HG02678 (cell line): ENCODE results near the gene PDSS2.
"Not testable (repeated sequence)": the region's sequence is repeated elsewhere in the genome, so short reads cannot be mapped to it uniquely, and the experiment has no call there.

Source experiments
- ATAC-seq: cut with Tn5 transposase; IDR thresholded peaks from one replicate; pipeline ENCODE4 v1.9.1; 2021; ENCODE audit warnings: mild to moderate bottlenecking, moderate library complexity; ENCODE audit not compliant: unreplicated experiment

Gene PDSS2

DNA sequence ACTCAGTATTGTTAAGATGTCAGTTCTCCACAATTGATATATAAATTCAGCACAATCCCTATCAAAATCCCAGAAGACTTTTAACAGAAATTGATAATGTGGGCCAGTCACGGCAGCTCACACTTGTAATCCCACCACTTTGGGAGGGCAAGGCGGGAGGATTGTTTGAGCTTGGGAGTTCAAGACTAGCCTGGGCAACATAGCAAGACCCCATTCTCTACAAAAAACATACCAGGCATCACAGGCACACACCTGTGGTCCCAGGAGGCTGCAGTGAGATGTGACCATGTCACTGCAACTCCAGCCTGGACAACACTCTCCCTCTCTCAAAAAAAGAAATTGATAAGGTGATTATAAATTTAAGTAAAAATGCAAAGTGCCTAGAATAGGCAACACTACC is 90.9 kb downstream of the PDSS2 start:
- no peak for ATAC-seq

DNA sequence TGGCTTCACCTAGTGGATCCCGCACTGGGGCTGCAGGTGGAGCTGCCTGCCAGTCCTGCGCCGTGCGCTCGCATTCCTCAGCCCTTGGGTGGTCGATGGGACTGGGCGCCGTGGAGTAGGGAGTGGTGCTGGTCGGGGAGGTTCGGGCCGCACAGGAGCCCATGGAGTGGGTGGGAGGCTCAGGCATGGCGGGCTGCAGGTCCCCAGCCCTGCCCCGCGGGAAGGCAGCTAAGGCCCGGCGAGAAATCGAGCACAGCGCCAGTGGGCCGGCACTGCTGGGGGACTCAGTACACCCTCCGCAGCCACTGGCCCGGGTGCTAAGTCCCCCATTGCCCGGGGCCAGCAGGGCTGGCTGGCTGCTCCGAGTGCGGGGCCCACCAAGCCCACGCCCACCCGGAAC is 95.2 kb downstream of the PDSS2 start:
- not testable (repeated sequence) for ATAC-seq

DNA sequence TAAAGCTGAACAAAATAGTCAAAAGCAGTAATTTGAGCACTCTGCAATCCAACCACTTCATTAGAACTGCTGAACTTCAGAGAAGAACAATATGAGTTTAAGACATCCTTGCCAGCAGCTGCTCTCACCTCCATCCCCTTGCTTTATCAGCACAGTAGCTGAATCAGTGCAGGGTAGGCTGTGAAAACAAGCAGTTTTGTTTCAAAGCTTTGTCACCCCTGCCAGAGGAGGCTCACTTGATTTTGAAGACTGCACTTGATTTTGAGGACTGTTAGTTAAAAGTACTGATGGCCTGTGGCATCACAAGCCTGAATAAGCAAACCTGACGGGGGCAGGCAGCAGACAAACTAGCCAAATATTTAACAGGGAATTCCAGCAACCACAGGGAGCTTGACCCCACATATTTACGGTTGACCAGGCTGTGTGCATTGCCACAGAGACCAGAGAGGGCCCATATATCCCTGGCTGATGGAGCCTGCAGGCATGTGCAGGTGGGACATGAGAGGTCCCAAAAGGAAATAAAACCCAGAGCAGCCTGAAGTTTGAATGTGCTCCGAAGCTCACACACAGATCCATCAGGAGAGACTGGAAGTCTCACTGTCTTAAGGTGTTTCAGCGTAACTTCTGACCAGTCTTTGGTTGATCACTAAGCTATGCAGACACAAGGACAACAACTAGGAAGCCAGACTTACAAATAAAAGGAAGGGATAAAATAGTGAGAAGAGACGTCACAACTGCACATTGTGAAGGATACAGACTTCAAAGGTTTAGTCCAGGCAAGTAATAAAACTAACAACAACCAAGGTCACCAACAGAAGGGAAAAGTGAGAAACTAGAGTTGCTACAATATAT is 97.4 kb downstream of the PDSS2 start:
- no peak for ATAC-seq

DNA sequence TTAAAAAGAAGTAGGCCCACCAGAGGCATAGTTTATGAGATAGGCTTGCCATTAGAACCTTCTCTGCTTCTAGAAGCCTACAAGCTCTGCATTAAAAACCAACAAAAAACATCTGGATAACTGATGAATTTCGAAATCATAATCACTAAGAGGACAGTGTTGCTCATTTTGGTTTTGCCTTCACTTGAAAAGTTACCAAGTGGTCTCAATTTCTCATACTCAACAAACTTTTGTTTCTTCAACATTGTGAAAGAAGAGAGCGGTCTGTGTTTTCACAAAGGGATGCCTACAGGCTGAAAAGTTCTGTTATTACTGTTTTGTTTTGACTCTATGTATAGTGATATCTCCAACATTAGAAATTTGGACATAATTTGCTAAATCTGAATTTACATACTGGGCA is 98.9 kb downstream of the PDSS2 start:
- ATAC-seq: no peak

DNA sequence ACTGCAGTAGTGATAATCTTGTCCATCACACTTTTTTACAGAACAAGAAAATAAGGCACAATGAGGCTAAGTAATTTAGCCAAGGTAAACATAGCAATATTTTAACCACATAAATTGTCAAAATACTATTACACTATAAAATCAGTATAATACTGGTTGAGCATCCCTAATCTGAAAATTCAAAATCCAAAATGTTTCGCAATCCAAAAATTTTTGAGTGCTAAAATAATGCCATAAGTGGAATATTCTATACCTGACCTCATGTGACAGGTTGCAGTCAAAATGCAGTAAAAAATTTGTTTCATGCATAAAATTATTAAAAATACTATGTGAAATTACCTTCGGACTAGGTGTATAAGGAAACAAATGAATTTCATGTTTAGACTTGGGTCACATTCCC is 101.5 kb downstream of the PDSS2 start:
- ATAC-seq: no peak

DNA sequence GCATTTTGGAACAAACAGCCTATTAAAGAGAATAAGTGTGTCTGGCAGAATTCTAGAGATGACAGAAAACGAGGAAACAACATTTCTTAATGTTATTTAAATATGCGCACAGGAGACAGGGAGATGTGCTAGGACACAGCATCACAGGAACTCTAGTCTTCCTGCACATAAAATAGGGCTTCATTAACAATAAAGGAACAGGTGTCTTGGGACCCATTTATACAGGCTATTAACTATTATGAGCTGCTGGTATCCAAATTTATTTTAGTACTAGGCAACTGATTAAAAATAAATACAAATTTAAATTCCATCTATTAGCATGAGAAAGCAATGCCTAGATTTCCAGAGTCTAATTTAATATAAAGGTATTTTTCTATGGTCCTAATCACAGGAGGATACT is 102.3 kb downstream of the PDSS2 start:
- ATAC-seq: no peak

DNA sequence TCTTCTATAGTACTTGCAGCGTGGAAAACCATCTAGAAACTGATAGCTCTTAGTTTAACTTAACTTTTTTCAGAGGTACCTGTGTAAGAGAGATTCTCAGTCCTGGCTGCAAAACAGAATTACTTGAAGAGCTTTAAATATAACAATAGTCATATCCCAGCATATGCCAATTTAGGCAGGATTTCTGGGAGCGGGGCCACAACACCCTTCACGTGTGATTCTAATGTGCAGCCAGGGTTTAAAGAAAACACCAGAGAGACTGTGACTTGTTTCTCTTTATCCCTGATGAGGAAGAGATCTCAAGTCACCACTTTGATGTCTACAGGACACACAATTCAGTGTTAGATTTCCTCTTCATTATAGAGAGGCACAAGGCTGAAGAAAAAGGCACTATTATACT is 103.7 kb downstream of the PDSS2 start:
- no peak for ATAC-seq

DNA sequence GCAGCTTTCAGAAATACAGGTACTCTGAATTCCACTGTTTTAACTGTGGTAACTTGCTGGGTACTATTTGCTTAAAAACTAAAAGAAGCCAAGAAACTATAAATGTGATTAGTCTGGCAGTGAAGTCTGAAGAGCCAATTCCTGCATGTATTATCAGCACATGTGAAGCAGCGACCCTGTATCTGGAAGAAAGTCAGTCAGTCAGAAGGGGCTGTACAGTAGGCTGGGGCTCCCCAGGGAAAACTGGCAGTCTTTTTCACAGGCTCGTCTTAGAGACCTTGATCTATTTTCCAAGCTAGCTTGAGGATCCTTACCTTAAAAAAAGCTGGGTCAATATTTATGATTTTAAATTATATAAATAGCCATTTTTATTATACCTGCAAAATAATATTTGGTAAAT is 104.9 kb downstream of the PDSS2 start:
- no peak for ATAC-seq

DNA sequence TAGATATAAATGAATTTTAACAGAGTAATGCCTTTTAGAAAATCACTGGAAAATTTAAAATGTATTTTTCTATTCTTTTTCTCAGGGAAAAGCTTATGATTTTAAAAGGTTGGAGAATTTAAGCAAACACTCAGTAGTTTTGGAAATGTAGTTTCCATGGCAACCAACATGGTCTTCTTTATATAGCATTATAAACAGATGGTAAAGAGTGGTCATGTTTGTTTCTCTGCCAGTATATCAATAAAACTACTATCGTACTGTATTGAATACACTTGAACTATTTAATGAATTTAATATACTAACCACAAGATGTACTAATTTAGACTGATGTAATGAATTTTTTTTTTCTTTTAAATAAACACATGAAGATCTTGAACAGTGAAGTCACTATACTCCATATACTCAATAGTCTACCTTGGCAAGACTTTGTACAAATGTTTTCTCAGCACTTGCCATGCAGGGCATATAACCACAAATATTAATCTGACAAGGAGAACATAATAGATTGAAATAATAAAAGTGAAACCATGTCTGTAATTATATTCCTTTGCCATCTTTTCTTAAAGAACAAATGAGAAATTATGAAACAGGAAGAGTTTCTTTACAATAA is 105.5 kb downstream of the PDSS2 start:
- ATAC-seq: no peak

DNA sequence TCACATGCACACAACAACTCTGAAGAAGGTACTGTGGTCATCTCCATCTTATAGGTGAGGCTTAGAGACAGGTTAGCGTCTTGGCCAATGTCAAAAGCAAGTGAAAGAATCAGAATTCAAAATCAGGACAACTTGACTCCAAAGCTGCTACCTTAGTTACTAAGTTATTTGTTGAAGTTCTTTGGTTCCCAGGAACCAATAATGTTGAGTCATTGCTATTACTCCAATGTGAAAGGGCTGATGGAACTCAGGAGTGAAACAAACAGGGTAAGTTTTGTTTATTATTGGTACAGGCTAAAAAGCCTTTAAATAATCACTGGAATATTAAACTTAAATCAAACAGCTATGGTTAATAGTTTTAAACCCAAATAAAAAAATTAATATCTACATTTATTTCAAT is 111.1 kb downstream of the PDSS2 start:
- no peak for ATAC-seq

DNA sequence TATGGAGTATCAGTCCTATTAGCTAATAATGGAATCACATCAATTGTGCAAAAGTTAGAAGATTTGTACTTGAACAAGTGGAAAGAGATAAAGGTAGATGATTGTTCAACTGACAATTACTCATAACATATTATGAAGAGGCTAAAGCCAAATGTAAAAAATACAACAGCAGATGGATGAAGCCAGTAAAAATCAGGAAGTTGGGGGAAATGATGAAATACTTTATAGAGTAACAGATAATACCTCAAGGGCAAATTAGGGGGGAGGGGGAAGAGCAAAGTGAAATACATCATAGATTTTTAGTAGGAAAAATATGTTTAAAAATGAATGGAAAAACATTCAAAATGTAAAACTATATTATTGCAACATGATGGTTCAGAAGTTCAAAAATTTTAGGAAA is 114.0 kb downstream of the PDSS2 start:
- no peak for ATAC-seq

DNA sequence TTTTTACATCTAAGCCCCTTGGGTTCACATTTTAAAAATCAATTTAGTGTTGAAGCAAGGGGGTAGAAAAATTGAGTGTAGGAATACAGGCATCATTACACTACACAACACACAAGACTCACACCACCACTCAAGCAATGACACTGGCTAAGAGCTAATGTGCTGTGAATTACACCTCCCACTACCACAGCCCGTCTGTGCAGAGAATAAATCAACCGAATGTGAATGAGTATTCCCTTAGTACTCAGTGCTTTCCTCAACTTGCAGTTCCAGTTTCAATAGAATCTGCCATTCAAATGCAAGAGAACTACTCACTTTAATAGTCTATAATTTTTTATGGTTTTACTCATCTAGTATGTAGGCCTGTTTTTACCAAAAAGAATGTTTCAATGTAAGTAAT is 114.4 kb downstream of the PDSS2 start:
- no peak for ATAC-seq

DNA sequence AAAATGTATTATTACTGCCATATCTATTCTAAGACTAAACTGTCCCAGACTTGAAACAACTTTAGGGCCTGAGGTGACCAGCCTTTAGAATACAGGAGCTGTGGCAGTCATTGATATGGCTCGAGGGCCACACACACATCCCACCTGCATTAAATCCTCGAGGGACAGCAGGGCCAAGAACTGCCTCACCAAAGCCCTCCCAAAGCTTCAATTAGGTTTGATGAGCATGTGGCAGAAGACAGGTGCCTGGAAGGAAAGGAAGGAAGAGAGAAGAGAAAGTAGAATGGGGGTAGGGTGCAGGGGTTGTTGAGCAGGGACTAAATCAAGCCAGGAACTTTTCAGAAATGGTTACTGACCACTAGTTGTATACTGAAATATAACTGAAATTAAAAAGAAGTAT is 115.0 kb downstream of the PDSS2 start:
- no peak for ATAC-seq

DNA sequence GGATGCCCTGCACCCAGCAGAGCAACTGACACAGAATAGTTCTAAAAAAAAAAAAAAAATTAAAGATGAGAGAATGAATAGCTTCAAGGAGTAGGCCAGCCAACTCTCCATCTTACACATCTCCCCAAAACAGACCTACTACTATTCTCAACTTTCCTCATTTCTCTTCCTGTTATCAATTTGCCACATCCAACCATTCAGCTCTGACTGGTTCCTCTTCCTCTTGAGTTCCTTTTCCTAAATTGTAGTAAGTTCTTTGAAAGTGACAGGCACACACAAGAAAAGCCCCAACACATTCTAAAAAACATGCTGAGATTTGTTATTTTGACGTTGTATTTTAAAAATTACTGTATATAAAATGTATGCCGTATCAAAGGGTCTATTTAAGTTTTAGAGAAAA is 117.2 kb downstream of the PDSS2 start:
- ATAC-seq: no peak

DNA sequence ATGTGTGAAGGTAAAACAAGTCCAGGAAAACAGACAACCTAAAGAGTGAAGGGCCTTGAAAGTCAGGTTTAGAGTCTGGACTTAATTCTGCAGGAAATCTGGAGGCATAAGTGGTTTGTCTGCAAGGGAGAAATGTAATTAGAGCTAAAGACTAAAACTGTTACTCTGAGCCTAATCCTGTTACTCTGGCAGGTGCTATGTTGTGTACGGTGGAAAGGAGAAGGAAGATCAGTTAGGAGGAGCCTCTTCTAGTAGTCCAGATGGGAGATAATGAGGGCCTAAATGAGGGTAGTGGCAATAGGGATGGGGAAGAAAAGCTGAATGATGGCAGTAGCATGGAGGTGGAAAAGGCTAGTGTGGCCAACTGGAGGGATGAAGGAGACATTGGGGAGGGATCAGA is 118.5 kb downstream of the PDSS2 start:
- ATAC-seq: no peak

DNA sequence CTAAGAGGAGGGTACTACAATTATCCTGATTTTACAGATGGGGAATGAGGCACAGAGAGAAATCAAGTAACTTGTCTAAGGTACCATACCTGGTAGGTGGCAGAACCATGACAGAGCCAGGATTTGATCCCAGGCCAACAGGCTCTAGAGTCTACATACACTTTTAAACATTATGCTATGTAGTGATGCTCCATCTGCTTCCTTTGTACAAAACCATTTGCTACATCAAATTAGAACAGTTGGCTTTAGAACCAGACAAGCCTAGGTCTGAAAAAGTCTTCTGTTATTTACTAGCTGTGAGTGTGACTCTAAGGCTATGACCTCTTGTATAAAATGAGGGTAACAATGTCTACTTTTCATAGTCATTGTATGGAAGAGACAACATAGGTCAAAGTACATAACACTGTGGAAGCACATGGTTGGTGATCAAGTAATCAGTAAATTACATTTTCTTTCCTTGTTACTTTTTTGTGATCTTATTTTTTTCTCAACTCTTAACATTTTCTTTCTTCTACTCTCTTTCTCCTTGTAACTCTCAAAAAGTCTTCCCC is 122.1 kb downstream of the PDSS2 start:
- ATAC-seq: no peak

DNA sequence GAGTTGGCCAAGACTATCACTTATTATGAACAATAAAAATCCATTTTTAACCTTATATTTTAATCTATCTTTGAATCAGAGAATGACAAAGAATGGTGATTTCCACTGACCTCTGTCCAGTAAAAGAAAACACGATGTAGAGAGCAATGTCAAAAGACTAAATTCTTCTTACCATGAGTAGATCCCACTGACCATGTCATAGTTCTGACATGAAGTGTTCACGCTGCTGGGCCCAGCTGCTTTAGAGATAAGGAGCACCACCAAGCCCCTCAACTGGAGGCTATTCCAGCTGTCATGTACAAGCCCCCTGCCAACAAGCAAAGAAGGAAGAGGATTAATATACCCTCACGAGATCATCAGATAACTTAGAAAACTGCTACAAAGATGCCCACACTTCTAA is 125.3 kb downstream of the PDSS2 start:
- no peak for ATAC-seq

DNA sequence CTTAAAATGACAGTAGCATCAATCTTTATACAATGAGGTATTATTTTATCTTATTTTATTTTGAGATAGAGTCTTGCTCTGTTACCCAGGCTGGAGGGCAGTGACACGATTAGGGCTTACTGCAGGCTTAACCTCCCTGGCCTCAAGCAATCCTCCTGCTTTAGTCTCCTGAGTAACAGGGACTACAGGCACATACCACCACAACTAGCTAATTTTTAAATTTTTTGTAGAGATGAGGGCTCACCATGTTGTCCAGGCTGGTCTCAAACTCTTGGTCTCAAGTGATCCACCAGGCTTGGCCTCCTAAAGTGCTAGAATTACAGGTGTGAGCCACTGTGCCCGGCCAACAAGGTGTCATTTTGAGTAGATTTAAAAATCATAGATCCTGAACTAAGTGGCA is 125.9 kb downstream of the PDSS2 start:
- ATAC-seq: no peak

DNA sequence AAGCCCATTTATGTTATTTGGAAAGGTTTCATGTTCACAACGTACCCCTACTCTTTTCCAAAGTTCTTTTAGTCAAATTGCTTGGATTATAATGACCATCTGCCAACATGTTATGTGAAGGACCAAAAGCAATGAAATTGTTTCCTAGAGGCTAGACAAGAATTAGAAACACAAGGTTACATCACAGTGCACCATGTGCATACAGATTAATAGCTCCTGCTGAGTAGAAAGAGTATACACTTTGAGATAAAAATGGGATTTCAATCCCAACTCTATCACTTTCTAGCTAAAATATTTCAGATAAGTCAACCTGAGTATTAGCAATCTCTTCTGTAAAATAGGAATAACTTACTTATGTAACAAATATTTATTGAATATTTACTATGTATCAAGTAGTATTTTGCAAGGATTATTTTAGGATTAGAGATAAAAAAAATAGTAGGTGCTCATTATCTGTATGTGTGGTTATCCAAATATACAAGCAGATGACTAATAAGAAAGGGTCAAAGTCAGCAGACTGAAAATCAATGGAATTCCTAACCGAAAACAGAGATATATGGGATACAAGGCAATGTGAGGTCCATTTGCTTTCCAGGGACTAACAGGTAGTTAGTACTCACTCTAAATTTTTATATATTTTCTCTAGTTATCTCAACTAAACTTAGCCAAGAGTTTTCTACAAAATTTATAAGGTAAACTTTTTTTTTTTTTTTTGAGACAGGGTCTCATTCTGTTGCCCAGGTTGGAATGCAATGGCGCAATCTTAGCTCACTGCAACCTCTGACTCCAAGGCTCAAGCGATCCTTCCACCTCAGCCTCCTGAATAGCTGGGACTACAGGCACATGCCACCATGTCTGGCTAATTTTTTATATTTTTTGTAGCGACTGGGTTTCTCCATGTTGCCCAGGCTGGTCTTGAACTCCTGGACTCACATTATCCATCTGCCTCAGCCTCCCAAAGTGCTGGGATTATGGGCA is 127.7 kb downstream of the PDSS2 start:
- ATAC-seq: no peak

DNA sequence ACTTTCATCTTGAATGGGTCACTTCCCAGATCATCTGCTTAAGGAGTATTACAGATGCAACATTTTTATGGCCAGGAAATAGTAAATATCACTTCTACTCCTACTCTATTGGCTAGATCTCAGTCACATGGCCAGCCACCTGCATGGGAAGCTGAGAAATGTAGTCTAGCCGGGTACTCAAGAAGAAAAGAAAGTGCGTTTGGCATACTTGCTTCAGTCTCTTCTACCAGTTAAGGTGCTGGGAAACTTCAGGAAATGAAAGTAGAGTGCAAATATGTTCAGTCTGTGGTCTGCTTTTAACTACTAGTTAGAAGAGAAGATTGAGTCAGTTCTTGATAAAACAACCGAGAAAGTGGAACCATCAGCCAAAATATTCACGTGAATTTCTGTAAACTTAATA is 129.2 kb downstream of the PDSS2 start:
- ATAC-seq: peak; percentile 100
